ENCODE data around the gene NRG2. TPM values are rescaled to one million over a fixed set of nuclear protein-coding genes. Genes with fewer than 3 reads are reported as not detected.
A peak's percentile ranks its signal among the peaks of the same experiment; 100 is the strongest.

Gene NRG2
- total RNA-seq, 2 donors from 2014 or later, result 6.6 to 11.1 TPM

DNA sequence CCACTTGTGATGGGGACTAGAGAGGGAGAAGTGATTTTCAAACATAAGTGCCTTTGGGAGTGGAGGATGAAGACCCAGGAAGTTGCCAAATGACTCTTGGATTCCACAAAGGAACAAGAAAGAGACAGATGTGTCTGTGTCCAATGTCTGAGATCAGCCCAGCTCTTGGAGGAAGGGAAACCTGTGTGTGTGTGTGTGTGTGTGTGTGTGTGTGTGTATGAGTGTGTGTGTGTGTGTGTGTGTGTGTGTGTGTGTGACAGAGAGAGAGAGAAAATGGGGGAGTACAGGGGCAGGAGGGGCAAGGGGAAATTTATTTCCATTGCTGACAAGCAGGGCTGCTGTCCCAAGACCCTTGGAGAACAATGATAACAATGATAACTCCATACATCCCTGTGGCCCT, 175.5 kb downstream of the NRG2 start:
- TF ChIP-seq, protein P1, sequence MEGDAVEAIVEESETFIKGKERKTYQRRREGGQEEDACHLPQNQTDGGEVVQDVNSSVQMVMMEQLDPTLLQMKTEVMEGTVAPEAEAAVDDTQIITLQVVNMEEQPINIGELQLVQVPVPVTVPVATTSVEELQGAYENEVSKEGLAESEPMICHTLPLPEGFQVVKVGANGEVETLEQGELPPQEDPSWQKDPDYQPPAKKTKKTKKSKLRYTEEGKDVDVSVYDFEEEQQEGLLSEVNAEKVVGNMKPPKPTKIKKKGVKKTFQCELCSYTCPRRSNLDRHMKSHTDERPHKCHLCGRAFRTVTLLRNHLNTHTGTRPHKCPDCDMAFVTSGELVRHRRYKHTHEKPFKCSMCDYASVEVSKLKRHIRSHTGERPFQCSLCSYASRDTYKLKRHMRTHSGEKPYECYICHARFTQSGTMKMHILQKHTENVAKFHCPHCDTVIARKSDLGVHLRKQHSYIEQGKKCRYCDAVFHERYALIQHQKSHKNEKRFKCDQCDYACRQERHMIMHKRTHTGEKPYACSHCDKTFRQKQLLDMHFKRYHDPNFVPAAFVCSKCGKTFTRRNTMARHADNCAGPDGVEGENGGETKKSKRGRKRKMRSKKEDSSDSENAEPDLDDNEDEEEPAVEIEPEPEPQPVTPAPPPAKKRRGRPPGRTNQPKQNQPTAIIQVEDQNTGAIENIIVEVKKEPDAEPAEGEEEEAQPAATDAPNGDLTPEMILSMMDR (IDR thresholded peaks at IDR 0.05), result no peak
- TF ChIP-seq POLR2AphosphoS5 (IDR thresholded peaks at IDR 0.05) (no peak), POLR2A (IDR thresholded peaks at IDR 0.05) (no peak)
- Histone ChIP-seq H3K9me3 (no peaks in the 10 kb centered on the region), H3K27me3 (replicated peaks; ENCODE audit: insufficient read depth) (no peaks in the 10 kb centered on the region), H3K4me1 (replicated peaks) (peaks cover 14% of the 10 kb centered on the region), H3K27ac (no peak overlapping the region), H3K36me3 (no peaks in the 10 kb centered on the region), H3K4me3 (no peak overlapping the region)
- no peak for DNase-seq (ENCODE audit: low spot score)
- intact Hi-C loops (cut with DNase I), result no loop called here

DNA sequence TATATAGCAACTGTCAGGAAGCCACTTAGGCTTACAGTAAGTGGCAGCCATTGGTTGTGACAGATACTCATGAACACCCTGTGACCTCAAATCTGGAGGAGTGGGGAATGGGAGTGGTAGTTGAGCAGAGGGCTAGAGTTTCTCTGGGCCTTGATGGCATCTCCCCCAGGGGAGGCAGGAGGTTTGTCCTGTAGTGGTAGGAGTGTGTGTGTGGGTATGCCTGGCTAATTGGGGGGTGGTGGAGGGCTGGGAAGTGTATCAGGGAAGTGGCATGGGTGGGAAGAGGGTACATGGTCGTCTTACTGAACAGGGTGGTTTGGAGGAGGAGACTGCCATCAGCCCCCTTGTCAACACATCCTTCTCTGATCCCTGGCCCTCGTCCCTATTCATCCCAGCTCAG, 176.0 kb downstream of the NRG2 start:
- no peak overlapping the region for H3K4me3 ChIP-seq
- no peaks in the 10 kb centered on the region for H3K36me3 ChIP-seq
- no peak overlapping the region for H3K27ac ChIP-seq
- H3K9me3 ChIP-seq, result no peaks in the 10 kb centered on the region
- DNase-seq (ENCODE audit: low spot score), result no peak
- no peaks in the 10 kb centered on the region for H3K27me3 ChIP-seq (replicated peaks; ENCODE audit: insufficient read depth)
- WGBS, result 90% methylated on average over 2 of the region's 2 CpGs
- intact Hi-C loops (cut with DNase I), result no loop called here
- peaks cover 14% of the 10 kb centered on the region for H3K4me1 ChIP-seq (replicated peaks)
- TF ChIP-seq POLR2A (IDR thresholded peaks at IDR 0.05) (no peak), POLR2AphosphoS5 (IDR thresholded peaks at IDR 0.05) (no peak)
- TF ChIP-seq, protein P1 (IDR thresholded peaks at IDR 0.05), result no peak

DNA sequence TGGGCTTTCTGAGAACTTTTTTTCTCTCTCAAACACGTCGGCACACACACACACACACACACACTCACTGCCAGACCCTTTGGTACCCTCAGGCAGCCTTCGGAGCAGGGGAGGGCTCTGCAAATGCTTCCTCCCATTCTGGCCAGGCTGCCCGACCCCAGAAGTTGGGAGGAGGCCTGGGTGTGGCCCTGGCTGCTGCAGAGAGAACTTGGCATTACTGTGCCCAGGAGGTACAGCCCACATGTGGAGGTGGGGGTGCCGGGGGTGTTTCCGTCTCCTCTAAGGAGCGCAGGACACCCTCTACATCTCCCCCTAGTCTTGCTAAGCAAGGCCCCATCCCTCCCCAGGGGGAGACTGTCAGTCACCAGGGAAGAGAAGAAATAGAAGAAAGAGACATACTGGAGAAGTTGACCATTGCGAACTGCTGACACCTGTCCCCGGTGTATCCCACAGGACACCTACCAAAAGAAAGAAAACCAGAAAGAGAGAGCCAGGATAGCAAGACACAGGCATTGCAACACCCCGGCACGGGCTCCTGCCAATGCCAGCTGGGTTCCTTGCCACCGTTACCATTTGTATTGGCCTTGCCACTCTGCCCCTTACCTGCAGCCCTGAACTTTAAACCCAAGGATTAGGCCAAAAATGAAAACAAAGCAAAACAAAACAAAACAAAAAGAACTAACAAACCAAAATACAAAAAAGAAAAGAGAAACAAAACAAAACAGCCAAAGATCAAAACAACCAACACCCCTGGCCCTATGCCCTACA, 178.2 kb downstream of the NRG2 start:
- Histone ChIP-seq H3K4me3 (no peak overlapping the region), H3K36me3 (no peaks in the 10 kb centered on the region), H3K9me3 (no peaks in the 10 kb centered on the region), H3K27me3 (replicated peaks; ENCODE audit: insufficient read depth) (no peaks in the 10 kb centered on the region), H3K27ac (no peak overlapping the region), H3K4me1 (replicated peaks) (peaks cover 12% of the 10 kb centered on the region)
- 66% methylated on average over 12 of the region's 12 CpGs for WGBS
- DNase-seq (ENCODE audit: low spot score), result no peak
- intact Hi-C loops (cut with DNase I), result loop anchor here (1.0 to 5.0 kb wide), 2 partner anchors 77 to 102 kb away; no protein-coding TSS in a partner anchor
- TF ChIP-seq, protein P1 (IDR thresholded peaks at IDR 0.05), result no peak
- TF ChIP-seq POLR2A (IDR thresholded peaks at IDR 0.05), result no peak
- no peak for TF ChIP-seq POLR2AphosphoS5 (IDR thresholded peaks at IDR 0.05)

DNA sequence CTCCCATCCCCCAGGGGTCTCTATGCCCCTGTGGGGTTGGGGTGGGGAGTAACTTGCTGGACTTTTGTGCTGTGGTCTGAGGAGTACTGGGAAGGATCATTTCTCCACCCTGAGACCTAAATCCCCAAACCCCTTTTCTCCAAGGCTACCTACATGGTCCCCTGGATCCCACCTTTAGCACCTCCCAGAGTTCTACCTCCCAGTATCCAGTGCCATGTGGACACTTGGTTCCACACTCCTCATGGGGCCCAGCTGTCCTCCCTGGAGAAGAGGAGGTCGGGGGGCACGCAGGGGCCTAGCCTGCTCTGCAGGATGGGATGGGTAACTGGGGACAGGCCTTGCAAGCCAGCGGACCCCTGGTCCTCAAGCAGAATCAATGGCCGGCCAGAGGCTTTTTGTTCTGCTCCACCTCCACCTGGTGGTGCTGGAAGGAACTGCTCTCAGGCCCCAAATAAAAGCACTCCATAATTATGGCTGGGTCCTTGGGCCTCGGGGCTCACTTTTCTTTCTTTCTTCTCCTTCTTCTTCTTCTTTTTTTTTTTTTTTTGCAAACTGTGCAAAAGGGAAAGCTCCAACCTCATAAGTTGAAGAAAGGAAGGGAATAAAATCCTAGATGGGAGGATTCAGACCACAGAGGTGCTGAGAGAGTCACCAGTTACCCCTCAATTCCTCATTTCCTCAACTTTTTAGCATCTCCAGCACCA, 179.1 kb downstream of the NRG2 start:
- WGBS, result 38% methylated on average over 5 of the region's 5 CpGs
- no peak for TF ChIP-seq POLR2AphosphoS5 (IDR thresholded peaks at IDR 0.05)
- TF ChIP-seq, protein P1 (IDR thresholded peaks at IDR 0.05), result peak; percentile 75 to 87 (median 80)
- TF ChIP-seq POLR2A (IDR thresholded peaks at IDR 0.05), result no peak
- no peaks in the 10 kb centered on the region for H3K9me3 ChIP-seq
- DNase-seq (ENCODE audit: low spot score), result peak; percentile 62
- H3K36me3 ChIP-seq, result no peaks in the 10 kb centered on the region
- H3K27me3 ChIP-seq (replicated peaks; ENCODE audit: insufficient read depth), result no peaks in the 10 kb centered on the region
- H3K27ac ChIP-seq, result peak overlapping the region; percentile 31 to 62
- peaks cover 4% of the 10 kb centered on the region for H3K4me1 ChIP-seq (replicated peaks)
- intact Hi-C loops (cut with DNase I), result loop anchor here (1.0 to 5.0 kb wide), 2 partner anchors 76 to 103 kb away; no protein-coding TSS in a partner anchor
- H3K4me3 ChIP-seq, result no peak overlapping the region

Measured in prostate gland (tissue), 2 donors.